ENCODE results near the gene TPD52L1. TPM values are rescaled to one million over a fixed set of nuclear protein-coding genes. Genes with fewer than 3 reads are reported as not detected.

Gene TPD52L1
- total and polyA plus RNA-seq, 2 experiments from 2014 or later: 22.8 to 24.0 TPM

GRCh38 chr6:125270380-125270779, 116.8 kb downstream of the TPD52L1 start:
- Mint-ChIP-seq H3K36me3 (ENCODE audit: low read depth) (peaks cover 12% of the 10 kb centered on the region; the same call in 2 of the 3 replicates), H3K9me3 (no peaks in the 10 kb centered on the region), H3K4me1 (no peaks in the 10 kb centered on the region), H3K27me3 (ENCODE audit: insufficient read depth, low read depth, poor library complexity) (peaks cover 1% of the 10 kb centered on the region), H3K27ac (no peak overlapping the region), H3K4me3 (no peak overlapping the region)
- Histone ChIP-seq H3K27ac (ENCODE audit: low read depth) (no peak overlapping the region), H3K27me3 (ENCODE audit: insufficient read depth) (no peaks in the 10 kb centered on the region), H3K79me2 (replicated peaks; ENCODE audit: insufficient read depth) (no peaks in the 10 kb centered on the region), H2AFZ (no peak overlapping the region), H3K36me3 (ENCODE audit: insufficient read depth) (no peaks in the 10 kb centered on the region), H3F3A (replicated peaks; ENCODE audit: low read depth) (no peaks in the 10 kb centered on the region), H4K20me1 (replicated peaks; ENCODE audit: insufficient read depth) (no peaks in the 10 kb centered on the region; the same call in 1 of the 2 replicates), H3K4me1 (ENCODE audit: insufficient read depth) (no peaks in the 10 kb centered on the region), H3K9me2 (ENCODE audit: insufficient read depth) (0 out of 2 replicates have a peak, but pooled peaks cover 5% of the 10 kb centered on the region), H3K4me2 (no peak overlapping the region), H3K4me3 (no peak overlapping the region)
- TF ChIP-seq NANOG (IDR thresholded peaks at IDR 0.05; ENCODE audit: borderline replicate concordance): no peak
- no peak for TF ChIP-seq EZH2 (IDR thresholded peaks at IDR 0.05; ENCODE audit: low read depth, unreplicated experiment)
- TF ChIP-seq EZH2phosphoT487 (IDR thresholded peaks at IDR 0.05; ENCODE audit: unreplicated experiment): no peak
- TF ChIP-seq CTCF (conservative IDR thresholded peaks at IDR 0.05; ENCODE audit: low read depth in 2 of 2): no peak
- TF ChIP-seq JUNB (IDR thresholded peaks at IDR 0.05; ENCODE audit: unreplicated experiment): no peak
- TF ChIP-seq CREB1 (CRISPR knock-in tag; IDR thresholded peaks at IDR 0.05; ENCODE audit: low read depth): no peak
- no peak for TF ChIP-seq ZNF462 (CRISPR knock-in tag; IDR thresholded peaks at IDR 0.05)
- TF ChIP-seq ZNF114 (CRISPR knock-in tag; IDR thresholded peaks at IDR 0.05): no peak
- no peak for TF ChIP-seq ZNF331 (CRISPR knock-in tag; IDR thresholded peaks at IDR 0.05; ENCODE audit: low read depth)
- TF ChIP-seq ETS1 (IDR thresholded peaks at IDR 0.05): no peak
- TF ChIP-seq REST (IDR thresholded peaks at IDR 0.05; ENCODE audit: unreplicated experiment): no peak
- no peak for TF ChIP-seq POLR2AphosphoS5 (IDR thresholded peaks at IDR 0.05; ENCODE audit: low read depth)
- no peak for TF ChIP-seq STAT1 (IDR thresholded peaks at IDR 0.05; ENCODE audit: unreplicated experiment)
- DNase-seq (ENCODE audit: low spot score) (no peak), ATAC-seq (no peak)

Data from GM23338 (cell line).